HepG2 (cell line): ENCODE data around the gene HSF4. TPM values are rescaled to one million over a fixed set of nuclear protein-coding genes. Genes with fewer than 3 reads are reported as not detected.

ENCODE experiments used
- GLI4 ChIP-seq: sonication (generic); formaldehyde crosslinking; IDR thresholded peaks from 2 replicates; pipeline ENCODE4 v1.5.1; 2020; ENCODE audit warnings: missing genetic modification reagents, mild to moderate bottlenecking, moderate library complexity, borderline replicate concordance
- JUN ChIP-seq: sonication (generic); formaldehyde crosslinking; IDR thresholded peaks from 2 replicates; pipeline ENCODE4 v1.4.0; 2020; ENCODE audit warnings: mild to moderate bottlenecking, missing genetic modification reagents
- NFE2 ChIP-seq: sonication (generic); formaldehyde crosslinking; IDR thresholded peaks from 2 replicates; pipeline ENCODE4 v1.4.0; 2020; ENCODE audit warnings: missing genetic modification reagents
- NR2C2 ChIP-seq: sonication (generic); formaldehyde crosslinking; IDR thresholded peaks from 2 replicates; pipeline ENCODE4 v1.4.0; 2020; ENCODE audit warnings: missing genetic modification reagents, mild to moderate bottlenecking, moderate library complexity, borderline replicate concordance
- XBP1 ChIP-seq: sonication (generic); formaldehyde crosslinking; IDR thresholded peaks from 2 replicates; pipeline ENCODE4 v1.5.0; 2020; ENCODE audit warnings: missing genetic modification reagents
- ZFYVE20 ChIP-seq: sonication (generic); formaldehyde crosslinking; IDR thresholded peaks from 2 replicates; pipeline ENCODE4 v1.8.0; 2023; ENCODE audit warnings: low read depth, mild to moderate bottlenecking, moderate library complexity, missing genetic modification reagents, borderline replicate concordance
- ZNF274 ChIP-seq: sonication (generic); formaldehyde crosslinking; IDR thresholded peaks from 2 replicates; pipeline ENCODE4 v1.5.1; 2020; ENCODE audit warnings: mild to moderate bottlenecking, missing genetic modification reagents
- ZNF383 ChIP-seq: sonication (generic); formaldehyde crosslinking; IDR thresholded peaks from 2 replicates; pipeline ENCODE4 v1.4.0; 2020; ENCODE audit warnings: missing genetic modification reagents, mild to moderate bottlenecking, borderline replicate concordance
- ZNF570 ChIP-seq: sonication (generic); formaldehyde crosslinking; IDR thresholded peaks from 2 replicates; pipeline ENCODE4 v1.4.0; 2020; ENCODE audit warnings: mild to moderate bottlenecking, missing genetic modification reagents, borderline replicate concordance
- ZSCAN29 ChIP-seq: sonication (generic); formaldehyde crosslinking; conservative IDR thresholded peaks from 2 replicates; pipeline ENCODE4 v1.4.0; 2020; ENCODE audit warnings: mild to moderate bottlenecking, missing genetic modification reagents
- polyA plus RNA-seq, 8 experiments: library from polyadenylated mRNA; depleted of rRNA in 3 of 8; stranded (reverse) in 7 of 8; unstranded in 1 of 8; fragments of >200 nt; fragmentation: Illumina TruSeq in 4 of 8; extraction: Trizol in 4 of 8; gene quantifications; 2 replicates each; pipeline versions ENCODE4 v1.2.1 to v1.2.3, GENCODE V29; 2011 to 2016; ENCODE audit warnings: low read depth in 4 of 8, missing spikeins in 1 of 8, mixed read lengths in 1 of 8; ENCODE audit not compliant: insufficient read depth in 1 of 8
- total RNA-seq, 5 experiments: library from RNA; depleted of rRNA; stranded (reverse); fragments of >200 nt; fragmentation: Illumina TruSeq; extraction: Trizol; gene quantifications; 2 replicates each; pipeline ENCODE4 v1.2.3, GENCODE V29; 2016; ENCODE audit warnings: low read depth in 1 of 5
- TF ChIP-seq, protein P1 (sequence below): sonication (generic); formaldehyde crosslinking; IDR thresholded peaks from 2 replicates; pipeline ENCODE4 v1.5.1; 2020; ENCODE audit warnings: mild to moderate bottlenecking, missing genetic modification reagents, moderate library complexity
- TF ChIP-seq, protein P2 (sequence below): sonication (generic); formaldehyde crosslinking; IDR thresholded peaks from 2 replicates; pipeline ENCODE4 v1.5.0; 2020; ENCODE audit warnings: mild to moderate bottlenecking, missing genetic modification reagents, borderline replicate concordance
- TF ChIP-seq, protein P3 (sequence below): sonication (generic); formaldehyde crosslinking; IDR thresholded peaks from 2 replicates; pipeline ENCODE4 v1.4.0; 2020; ENCODE audit warnings: missing genetic modification reagents
- TF ChIP-seq, protein P4 (sequence below), 2 experiments: sonication (generic) in 1 of 2; formaldehyde crosslinking in 1 of 2; IDR thresholded peaks; 2 replicates each; pipeline versions ENCODE4 v1.5.1 to v1.6.1; 2011 to 2020; ENCODE audit warnings: borderline replicate concordance in 1 of 2, low read depth in 1 of 2, low read length in 1 of 2, mild to moderate bottlenecking in 1 of 2, missing genetic modification reagents in 1 of 2, moderate library complexity in 1 of 2

Gene HSF4
- total and polyA plus RNA-seq, 2 of the 13 experiments (the other 11 are each of a cell fraction or from before 2014, with no cell fraction given): 3.5 to 16.9 TPM

DNA sequence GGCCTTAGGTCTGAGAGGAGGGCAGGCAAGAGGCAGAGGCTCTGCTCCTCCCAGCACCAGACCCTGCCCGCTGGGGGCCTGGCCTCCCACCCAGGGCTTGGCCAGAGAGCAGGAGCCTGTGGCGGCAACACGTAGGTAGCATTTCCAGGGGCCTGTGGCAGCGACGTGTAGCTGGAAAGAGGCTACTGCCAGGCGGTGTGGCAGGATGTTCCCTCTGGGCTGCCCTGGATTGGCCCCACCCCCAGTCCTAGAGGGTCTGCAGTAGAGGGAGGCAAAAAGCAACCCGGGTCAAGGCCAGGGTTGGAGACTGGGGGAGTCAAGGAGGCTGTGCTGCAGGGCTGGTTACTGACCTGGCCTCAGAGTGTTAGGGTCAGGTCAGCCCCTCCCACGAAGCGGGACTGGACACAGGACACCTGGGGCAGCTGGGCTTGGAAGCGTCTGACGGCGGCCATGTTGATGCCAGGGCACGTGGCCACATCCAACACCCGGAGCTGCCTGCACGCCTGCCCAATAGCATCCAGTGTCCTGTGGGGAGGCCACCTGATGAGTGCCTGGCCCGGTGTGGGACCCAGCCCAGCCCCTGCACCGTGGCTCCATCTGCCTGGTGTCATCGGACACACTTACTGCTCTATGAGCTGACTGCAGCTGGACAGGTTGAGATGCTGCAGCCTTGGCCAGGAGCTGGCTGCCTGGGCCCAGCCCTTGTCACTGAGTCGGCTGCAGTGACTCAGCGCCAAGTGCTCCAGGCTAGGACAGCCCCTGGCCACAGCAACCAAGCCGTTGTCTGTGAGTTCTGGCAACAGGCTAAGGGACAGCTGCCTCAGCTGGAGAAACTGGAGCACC is 42.9 kb downstream of the HSF4 start (continued):
- TF ChIP-seq, protein P1, sequence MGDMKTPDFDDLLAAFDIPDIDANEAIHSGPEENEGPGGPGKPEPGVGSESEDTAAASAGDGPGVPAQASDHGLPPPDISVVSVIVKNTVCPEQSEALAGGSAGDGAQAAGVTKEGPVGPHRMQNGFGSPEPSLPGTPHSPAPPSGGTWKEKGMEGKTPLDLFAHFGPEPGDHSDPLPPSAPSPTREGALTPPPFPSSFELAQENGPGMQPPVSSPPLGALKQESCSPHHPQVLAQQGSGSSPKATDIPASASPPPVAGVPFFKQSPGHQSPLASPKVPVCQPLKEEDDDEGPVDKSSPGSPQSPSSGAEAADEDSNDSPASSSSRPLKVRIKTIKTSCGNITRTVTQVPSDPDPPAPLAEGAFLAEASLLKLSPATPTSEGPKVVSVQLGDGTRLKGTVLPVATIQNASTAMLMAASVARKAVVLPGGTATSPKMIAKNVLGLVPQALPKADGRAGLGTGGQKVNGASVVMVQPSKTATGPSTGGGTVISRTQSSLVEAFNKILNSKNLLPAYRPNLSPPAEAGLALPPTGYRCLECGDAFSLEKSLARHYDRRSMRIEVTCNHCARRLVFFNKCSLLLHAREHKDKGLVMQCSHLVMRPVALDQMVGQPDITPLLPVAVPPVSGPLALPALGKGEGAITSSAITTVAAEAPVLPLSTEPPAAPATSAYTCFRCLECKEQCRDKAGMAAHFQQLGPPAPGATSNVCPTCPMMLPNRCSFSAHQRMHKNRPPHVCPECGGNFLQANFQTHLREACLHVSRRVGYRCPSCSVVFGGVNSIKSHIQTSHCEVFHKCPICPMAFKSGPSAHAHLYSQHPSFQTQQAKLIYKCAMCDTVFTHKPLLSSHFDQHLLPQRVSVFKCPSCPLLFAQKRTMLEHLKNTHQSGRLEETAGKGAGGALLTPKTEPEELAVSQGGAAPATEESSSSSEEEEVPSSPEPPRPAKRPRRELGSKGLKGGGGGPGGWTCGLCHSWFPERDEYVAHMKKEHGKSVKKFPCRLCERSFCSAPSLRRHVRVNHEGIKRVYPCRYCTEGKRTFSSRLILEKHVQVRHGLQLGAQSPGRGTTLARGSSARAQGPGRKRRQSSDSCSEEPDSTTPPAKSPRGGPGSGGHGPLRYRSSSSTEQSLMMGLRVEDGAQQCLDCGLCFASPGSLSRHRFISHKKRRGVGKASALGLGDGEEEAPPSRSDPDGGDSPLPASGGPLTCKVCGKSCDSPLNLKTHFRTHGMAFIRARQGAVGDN (CRISPR knock-in tag): peak; percentile 78
- no peak for TF ChIP-seq XBP1 (CRISPR knock-in tag)
- TF ChIP-seq, protein P2, sequence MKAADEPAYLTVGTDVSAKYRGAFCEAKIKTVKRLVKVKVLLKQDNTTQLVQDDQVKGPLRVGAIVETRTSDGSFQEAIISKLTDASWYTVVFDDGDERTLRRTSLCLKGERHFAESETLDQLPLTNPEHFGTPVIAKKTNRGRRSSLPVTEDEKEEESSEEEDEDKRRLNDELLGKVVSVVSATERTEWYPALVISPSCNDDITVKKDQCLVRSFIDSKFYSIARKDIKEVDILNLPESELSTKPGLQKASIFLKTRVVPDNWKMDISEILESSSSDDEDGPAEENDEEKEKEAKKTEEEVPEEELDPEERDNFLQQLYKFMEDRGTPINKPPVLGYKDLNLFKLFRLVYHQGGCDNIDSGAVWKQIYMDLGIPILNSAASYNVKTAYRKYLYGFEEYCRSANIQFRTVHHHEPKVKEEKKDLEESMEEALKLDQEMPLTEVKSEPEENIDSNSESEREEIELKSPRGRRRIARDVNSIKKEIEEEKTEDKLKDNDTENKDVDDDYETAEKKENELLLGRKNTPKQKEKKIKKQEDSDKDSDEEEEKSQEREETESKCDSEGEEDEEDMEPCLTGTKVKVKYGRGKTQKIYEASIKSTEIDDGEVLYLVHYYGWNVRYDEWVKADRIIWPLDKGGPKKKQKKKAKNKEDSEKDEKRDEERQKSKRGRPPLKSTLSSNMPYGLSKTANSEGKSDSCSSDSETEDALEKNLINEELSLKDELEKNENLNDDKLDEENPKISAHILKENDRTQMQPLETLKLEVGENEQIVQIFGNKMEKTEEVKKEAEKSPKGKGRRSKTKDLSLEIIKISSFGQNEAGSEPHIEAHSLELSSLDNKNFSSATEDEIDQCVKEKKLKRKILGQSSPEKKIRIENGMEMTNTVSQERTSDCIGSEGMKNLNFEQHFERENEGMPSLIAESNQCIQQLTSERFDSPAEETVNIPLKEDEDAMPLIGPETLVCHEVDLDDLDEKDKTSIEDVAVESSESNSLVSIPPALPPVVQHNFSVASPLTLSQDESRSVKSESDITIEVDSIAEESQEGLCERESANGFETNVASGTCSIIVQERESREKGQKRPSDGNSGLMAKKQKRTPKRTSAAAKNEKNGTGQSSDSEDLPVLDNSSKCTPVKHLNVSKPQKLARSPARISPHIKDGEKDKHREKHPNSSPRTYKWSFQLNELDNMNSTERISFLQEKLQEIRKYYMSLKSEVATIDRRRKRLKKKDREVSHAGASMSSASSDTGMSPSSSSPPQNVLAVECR (CRISPR knock-in tag): 0 out of 2 replicates have a peak, but pooled peaks have one; percentile 22
- TF ChIP-seq NR2C2: 0 out of 2 replicates have a peak, but pooled peaks have one; percentile 52
- 0 out of 2 replicates have a peak, but pooled peaks have one; percentile 14 for TF ChIP-seq ZNF274 (CRISPR knock-in tag)
- peak; percentile 75; the same call in 1 of the 2 replicates for TF ChIP-seq NFE2 (CRISPR knock-in tag)
- TF ChIP-seq GLI4 (CRISPR knock-in tag): no peak
- TF ChIP-seq ZNF383 (CRISPR knock-in tag): no peak
- TF ChIP-seq, protein P3, sequence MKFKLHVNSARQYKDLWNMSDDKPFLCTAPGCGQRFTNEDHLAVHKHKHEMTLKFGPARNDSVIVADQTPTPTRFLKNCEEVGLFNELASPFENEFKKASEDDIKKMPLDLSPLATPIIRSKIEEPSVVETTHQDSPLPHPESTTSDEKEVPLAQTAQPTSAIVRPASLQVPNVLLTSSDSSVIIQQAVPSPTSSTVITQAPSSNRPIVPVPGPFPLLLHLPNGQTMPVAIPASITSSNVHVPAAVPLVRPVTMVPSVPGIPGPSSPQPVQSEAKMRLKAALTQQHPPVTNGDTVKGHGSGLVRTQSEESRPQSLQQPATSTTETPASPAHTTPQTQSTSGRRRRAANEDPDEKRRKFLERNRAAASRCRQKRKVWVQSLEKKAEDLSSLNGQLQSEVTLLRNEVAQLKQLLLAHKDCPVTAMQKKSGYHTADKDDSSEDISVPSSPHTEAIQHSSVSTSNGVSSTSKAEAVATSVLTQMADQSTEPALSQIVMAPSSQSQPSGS: no peak
- 0 out of 2 replicates have a peak, but pooled peaks have one; percentile 16 for TF ChIP-seq ZSCAN29 (CRISPR knock-in tag)
- TF ChIP-seq, protein P4, sequence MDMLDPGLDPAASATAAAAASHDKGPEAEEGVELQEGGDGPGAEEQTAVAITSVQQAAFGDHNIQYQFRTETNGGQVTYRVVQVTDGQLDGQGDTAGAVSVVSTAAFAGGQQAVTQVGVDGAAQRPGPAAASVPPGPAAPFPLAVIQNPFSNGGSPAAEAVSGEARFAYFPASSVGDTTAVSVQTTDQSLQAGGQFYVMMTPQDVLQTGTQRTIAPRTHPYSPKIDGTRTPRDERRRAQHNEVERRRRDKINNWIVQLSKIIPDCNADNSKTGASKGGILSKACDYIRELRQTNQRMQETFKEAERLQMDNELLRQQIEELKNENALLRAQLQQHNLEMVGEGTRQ (IDR thresholded peaks at IDR 0.05; ENCODE audit: low read depth, low read length): peak; percentile 12; the same call in 1 of the 2 replicates
- TF ChIP-seq, protein P4 (CRISPR knock-in tag; IDR thresholded peaks at IDR 0.05; ENCODE audit: borderline replicate concordance): no peak; the same call in 1 of the 2 replicates
- TF ChIP-seq JUN (CRISPR knock-in tag): 0 out of 2 replicates have a peak, but pooled peaks have one; percentile 53
- TF ChIP-seq ZNF570: no peak
- no peak for TF ChIP-seq ZFYVE20 (CRISPR knock-in tag)
